Activated T-cell treated with anti-CD3 and anti-CD28 coated beads for 48 hours (primary cell): ENCODE results near the gene PALM.

Experiments
- DNase-seq: peaks from one replicate; pipeline ENCODE4 v3.0.0-alpha.2; 2020; ENCODE audit warnings: low read depth

The PALM gene

DNA sequence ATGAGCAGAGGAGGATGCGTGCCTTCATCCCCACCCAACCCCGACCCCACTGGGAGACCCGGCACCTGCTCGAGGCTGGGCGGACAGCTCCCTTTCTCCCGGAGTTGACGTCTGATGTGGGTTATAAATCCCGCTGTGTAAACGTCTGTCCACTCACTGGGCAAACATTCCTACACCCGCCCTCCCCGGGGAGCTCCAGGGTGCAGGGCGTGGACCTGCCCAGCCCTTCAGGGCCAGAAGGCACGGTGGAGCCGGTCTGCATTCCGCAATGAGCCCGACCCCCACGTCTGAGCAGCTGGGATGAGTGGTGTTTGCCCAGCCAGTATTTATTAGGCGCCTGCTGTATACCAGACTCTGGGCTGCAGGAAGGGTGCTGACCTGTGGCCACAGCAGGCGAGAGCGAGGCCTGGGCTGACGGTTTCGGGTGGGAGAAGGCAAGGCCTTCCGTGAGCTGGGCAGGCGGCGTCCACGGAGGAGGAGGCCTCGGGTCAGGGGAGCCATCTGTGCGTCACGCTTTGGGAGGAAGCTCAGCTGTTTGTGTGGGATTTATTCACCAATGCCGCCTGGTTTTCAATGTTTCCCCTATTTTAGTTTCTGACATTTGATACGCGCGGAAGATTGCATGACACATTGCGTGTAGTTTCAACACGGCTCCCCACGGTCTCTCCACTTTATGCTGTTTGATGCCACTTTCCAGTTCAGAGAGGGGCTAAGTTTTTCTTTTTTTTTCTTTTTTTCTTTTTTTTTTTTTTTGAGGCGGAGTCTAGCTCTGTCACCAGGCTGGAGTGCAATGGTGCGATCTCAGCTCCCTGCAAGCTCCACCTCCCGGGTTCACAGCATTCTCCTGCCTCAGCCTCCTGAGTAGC, 44.1 kb downstream of the PALM start:
- DNase-seq: no peak

DNA sequence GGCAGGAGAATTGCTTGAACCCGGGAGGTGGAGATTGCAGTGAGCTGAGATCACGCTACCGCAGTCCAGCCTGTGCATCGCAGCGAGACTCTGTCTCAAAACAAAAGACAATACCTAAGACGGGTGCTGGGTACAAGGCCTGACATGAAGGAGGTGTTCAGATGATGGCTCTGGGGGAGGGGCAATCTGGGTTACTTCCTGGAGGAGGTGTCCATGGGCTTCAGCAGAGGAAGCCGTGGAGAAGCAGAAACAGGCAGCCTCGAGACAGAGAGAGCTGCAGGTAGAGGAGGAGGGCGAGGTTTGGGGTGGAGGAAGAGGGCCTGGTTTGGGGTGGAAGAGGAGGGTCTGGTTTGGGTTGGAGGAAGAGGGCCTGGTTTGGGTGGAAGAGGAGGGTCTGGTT, 45.8 kb downstream of the PALM start:
- no peak for DNase-seq

DNA sequence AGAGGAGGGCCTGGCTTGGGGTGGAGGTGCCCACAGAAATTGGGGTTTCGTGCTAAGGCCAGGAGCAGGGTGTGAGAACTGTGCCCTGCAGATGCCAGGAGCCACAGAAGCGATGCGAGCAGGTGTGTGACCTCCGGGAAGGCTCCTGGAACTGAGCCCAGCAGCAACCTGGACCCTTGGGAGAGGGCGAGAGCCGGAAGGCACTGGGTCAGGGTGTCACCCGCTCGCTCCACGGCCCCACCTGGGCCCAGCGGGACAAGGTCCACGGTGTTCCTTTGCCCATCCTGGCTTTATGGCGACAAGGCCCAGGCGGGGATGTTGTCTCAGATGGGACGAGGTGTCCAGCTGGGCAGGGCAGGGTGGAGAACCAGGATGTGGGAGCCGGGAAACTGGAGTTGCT, 46.3 kb downstream of the PALM start:
- no peak for DNase-seq

DNA sequence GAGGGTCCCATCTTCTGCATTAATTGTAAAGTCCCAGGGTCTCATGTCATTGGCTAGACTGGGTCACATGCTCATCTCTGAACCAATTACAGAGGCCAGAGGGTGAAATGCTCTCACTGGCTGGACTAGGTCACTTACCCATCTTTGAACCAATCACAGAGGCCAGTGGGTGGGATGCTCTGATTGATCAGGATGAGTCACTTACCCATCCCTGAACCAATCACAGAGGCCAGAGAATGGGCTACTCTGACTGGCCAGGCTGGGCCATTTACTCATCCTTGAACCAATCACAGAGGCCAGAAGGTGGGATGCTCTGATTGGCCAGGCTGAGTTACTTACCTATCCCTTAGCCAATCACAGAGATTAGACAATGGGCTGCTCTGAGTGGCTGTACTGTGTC, 47.5 kb downstream of the PALM start:
- DNase-seq: peak; percentile 18

DNA sequence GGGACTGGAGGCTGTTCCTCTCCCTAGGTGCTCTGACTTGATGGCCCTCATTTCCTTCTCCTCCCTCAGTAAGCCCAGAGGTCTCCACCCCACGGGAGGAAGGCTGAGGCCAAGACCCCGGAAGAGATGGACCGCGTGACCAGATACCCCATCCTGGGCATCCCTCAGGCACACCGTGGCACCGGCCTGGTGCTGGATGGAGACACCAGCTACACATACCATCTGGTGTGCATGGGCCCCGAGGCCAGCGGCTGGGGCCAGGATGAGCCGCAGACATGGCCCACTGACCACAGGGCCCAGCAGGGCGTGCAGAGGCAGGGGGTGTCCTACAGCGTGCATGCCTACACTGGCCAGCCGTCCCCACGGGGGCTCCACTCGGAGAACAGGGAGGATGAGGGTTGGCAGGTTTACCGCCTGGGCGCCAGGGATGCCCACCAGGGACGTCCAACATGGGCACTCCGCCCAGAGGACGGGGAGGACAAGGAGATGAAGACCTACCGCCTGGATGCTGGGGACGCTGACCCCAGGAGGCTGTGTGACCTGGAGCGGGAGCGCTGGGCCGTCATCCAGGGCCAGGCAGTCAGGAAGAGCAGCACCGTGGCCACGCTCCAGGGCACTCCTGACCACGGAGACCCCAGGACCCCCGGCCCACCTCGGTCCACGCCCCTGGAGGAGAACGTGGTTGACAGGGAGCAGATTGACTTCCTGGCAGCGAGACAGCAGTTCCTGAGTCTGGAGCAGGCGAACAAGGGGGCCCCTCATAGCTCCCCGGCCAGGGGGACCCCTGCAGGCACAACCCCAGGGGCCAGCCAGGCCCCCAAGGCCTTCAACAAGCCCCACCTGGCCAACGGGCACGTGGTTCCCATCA, 48.3 kb downstream of the PALM start:
- no peak for DNase-seq

DNA sequence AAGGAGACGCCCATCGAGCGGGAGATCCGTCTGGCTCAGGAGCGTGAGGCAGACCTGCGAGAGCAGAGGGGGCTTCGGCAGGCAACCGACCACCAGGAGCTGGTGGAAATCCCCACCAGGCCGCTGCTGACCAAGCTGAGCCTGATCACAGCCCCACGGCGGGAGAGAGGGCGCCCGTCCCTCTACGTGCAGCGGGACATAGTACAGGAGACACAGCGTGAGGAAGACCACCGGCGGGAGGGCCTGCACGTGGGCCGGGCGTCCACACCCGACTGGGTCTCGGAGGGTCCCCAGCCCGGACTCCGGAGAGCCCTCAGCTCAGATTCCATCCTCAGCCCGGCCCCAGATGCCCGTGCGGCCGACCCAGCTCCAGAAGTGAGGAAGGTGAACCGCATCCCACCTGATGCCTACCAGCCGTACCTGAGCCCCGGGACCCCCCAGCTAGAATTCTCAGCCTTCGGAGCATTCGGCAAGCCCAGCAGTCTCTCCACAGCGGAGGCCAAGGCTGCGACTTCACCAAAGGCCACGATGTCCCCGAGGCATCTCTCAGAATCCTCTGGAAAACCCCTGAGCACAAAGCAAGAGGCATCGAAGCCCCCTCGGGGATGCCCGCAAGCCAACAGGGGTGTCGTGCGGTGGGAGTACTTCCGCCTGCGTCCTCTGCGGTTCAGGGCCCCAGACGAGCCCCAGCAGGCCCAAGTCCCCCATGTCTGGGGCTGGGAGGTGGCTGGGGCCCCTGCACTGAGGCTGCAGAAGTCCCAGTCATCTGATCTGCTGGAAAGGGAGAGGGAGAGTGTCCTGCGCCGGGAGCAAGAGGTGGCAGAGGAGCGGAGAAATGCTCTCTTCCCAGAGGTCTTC, 49.3 kb downstream of the PALM start:
- DNase-seq: no peak

DNA sequence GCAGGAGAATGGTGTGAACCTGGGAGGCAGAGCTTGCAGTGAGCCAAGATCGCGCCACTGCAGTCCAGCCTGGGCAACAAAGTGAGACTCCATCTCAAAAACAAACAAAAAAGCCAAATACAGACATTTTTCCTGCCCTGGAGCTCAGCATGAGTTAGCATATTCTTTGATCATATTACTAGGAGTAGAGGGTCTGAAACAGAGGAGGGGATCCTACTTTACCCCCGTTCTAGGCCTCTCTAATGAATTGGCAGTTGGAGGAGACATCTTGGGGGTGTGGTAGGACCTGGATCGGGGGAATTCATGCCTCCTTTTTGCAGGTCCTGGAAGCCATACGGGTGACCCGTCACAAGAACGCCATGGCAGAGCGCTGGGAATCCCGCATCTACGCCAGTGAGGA, 54.4 kb downstream of the PALM start:
- no peak for DNase-seq

DNA sequence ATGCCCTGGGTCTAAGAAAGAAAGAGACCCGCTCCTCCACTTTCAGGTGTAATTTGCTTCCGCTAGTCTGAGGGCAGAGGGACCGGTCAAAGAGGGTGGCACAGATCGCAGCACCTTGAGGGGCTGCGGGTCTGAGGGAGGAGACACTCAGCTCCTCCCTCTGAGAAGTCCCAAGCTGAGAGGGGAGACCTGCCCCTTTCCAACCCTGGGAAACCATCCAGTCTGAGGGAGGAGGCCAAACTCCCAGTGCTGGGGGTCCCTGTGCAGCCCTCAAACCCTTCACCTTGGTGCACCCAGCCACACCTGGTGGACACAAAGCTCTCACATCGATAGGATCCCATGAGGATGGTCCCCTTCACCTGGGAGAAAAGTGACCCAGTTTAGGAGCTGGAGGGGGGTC, 55.1 kb downstream of the PALM start:
- DNase-seq: no peak

DNA sequence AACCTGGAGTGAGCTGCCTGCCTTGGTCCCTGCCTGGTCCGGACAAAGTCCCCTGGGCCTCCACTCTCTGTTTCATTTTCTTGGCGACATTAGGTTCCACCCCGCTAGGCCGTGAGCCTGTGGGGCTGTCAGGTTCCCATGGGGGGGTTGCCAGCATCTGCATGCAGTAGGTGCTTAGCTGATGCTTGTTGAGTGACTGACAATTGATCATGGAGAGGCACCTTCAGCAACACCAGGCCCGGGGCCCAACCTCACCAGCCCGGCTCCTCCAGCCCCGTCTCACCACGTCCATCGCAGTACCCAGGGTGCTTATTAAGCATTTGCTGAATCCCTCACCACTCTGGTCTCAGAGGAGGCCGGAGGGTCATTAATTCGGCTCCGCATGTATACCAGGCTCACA, 55.6 kb downstream of the PALM start:
- no peak for DNase-seq

DNA sequence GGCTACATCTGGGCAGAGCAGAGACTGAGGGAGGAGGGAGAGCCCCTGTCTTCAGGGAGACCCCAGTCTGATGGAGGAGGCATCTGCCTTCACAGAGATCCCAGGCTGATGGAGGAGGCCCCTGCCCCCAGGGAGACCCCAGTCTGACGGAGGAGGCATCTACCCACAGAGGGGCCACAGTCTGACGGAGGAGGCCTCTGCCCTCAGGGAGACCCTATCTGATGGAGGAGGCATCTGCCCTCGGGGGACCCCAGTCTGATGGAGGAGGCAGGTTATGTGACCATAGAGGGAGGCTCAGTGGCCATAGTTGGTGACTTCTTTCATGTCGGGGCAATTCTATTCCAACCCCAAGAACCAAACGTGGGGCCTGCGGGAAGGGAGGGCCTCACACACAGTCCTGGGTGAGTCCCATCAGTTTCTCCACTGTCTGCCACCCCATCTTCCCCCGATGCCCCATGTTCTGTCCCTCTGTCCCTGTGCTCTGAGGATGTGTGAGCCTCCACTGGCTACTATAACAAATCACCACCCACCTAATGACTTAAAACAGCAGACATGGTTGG, 56.5 kb downstream of the PALM start:
- no peak for DNase-seq

DNA sequence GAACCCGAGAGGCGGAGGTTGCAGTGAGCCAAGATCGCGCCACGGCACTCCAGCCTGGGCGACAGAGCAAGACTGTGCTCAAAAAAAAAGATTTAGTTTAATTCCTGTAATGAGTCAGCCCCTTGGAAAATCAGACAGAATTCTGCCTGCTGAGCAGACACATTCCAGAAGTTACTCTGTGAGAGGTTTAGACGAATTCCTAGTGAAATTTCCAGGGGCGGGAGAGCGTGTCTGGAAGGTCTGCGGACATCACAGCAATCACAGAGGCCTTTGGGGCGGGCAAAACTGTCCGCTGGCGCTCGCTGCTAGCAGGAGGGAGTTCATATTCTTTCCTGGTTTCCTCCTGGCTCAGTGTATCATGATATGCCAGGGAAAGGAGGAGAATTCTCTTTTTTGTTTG, 59.7 kb downstream of the PALM start:
- no peak for DNase-seq

DNA sequence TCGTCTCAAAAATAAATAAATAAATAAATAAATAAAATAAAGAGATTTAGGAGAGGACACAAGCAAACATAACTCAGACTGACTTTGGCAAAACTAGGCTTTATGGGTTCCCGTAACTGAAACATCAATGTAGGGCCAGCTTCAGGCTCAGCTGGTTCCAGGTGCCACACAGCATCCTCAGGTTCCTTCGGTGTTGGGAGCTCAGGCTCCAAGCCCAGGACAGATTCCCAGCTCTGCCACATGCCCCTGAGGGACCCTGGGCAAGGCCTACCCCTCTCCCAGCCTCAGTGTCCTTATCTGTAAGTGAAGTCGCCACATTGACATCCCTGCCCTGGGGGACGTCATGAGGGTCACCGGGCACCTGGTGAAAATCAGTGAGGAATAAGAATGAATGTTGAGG, 60.9 kb downstream of the PALM start:
- DNase-seq: no peak

DNA sequence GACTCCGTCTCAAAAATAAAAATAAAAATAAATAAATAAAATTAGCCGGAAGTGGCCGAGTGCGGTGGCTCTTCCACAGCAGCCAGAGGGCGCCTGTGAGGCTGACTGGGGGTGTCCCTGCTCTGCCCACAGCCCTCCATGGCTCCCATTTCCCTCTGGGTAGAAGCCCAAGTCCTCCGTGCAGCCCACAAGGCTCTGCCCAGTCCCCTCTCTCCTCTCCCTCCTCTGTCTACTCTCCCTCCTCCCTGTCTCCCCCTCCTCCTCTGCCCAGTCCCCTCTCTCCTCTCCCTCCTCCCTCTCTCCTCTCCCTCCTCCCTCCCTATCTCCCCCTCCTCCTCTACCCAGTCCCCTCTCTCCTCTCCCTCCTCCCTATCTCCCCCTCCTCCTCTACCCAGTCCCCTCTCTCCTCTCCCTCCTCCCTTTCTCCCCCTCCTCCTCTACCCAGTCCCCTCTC, 62.6 kb downstream of the PALM start:
- peak; percentile 30 for DNase-seq

DNA sequence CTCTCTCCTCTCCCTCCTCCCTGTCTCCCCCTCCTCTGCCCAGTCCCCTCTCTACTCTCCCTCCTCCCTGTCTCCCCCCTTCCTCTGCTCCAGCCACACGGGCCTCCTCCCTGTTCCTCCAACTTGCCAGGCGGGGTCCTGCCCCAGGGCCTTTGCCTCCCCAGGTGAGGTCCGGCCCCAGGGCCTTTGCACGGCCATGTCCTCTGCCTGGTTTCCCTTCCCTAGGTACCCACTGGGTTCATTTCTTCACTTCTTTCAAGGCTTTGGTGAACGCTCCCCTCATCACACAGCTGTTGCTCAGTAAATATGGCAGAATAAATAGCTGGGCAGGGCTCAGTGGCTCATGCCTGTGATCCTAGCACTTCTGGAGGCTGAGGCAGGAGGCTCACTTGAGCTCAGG, 63.3 kb downstream of the PALM start:
- no peak for DNase-seq

DNA sequence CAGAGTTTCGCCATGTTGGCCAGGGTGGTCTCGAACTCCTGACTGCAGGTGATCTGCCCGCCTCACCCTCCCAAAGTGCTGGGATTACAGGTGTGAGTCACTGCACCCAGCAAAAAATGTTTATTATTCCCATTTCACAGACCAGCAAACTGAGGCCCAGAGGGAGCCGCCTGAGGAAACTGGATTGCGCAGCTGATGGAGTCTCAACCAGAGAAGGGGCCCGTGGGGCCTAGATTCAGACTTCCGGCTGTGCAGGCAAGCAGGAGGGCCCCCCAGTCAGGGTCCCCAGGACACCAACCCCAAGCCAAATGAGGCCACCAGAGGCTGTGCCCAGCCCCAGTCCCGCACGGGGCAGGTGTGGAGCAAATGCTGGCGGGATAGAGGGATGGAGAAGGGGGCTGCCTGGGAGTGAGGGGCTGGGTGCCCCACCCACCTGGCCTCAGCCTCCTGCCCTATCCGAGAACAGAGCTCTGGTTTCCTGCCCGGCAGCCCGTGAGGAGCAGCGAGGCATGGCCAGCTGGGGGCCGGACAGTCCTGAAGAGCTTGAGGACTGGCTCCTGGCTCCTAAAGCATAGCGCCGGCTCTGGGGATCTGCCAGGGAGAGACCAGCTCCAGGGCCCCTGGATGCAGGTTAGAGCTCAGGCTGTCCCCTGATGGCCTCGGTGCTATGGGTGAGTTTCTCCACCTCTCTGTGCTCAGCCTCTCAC, 64.1 kb downstream of the PALM start:
- DNase-seq: no peak

DNA sequence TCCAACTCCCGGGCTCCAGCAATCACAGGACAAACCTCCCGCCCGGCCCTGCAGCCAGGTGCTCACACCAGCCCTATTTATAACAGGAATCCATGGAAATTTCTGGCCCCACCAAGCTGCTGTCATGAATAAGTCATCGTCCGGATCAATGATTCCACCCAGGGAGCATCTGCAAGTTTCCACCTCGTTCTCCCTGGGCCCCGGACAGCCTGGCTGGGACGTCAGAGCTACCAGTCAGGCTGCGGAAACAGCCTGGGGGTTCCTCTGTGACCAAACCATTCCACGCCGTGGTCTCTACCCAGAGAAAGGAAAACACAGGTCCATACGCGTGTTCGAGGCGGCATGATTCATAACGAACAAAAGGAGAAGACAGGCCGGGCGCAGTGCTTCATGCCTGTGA, 67.8 kb downstream of the PALM start:
- no peak for DNase-seq

DNA sequence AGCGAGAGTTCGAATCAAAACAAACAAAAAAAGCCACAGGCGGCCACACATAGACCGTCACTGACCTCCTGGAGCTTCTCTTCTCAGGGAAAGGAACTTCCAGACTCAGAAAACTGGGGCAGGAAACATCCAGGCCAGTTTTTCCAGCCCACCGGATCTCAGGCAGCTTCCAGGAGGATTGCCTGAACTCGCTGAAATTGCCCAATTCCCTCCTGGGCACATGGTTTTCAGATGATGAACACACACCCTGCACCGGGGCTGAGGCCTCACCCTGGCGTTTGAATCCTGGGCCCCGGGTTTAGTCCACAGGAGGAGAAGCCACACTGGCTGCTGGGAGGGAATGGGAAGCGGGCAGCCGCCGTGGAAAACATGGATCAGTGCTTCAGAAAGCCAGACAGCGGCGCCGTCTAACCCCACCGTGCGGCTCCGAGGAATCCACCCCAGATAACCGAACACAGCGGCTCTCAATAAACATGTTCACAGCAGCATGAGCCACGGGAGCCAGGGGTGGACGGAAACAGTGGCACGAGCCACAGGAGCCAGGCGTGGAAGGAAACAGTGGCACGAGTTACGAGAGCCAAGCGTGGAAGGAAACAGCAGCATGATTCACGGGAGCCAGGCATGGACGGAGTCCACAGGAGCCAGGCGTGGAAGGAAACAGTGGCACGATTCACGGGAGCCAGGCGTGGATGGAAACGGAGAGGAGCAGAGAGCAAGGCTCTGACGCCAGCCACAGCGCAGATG, 70.3 kb downstream of the PALM start:
- DNase-seq: no peak

DNA sequence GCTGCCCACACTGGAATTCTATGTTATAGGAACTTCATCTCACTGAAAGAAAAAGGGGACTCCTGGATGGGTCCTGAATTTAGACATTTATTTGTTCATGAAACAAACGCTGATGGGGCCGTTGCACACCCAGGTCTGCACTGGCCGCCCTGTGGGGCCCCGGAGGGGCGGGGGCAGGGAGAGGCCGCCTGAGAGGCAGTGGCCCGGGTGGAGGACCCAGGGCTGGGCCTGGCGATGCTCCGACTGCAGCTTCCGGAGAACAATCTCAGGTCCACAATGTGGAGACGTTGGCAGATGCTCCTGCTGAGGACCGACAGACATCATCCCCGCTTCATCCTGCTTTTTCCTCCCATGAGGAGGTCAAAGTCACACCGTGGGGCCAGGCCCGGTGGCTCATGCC, 72.2 kb downstream of the PALM start:
- DNase-seq: no peak

DNA sequence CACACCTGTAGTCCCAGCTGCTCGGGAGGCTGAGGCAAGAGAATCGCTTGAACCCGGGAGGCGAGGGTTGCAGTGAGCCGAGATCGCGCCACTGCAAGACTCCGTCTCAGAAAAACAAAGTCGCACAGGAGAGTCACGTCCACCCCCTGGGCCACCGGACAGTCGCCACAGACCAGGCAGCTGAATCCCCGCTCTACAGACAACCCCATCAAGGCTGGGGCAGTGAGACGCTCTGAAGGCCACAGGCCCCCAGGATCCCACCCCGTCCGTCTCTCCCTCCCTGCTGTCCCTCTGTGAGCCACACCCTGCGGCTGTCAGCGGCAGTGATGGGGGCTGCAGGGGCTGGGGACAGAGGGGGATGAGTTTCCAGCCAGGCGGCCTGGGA, 73.1 kb downstream of the PALM start:
- no peak for DNase-seq

DNA sequence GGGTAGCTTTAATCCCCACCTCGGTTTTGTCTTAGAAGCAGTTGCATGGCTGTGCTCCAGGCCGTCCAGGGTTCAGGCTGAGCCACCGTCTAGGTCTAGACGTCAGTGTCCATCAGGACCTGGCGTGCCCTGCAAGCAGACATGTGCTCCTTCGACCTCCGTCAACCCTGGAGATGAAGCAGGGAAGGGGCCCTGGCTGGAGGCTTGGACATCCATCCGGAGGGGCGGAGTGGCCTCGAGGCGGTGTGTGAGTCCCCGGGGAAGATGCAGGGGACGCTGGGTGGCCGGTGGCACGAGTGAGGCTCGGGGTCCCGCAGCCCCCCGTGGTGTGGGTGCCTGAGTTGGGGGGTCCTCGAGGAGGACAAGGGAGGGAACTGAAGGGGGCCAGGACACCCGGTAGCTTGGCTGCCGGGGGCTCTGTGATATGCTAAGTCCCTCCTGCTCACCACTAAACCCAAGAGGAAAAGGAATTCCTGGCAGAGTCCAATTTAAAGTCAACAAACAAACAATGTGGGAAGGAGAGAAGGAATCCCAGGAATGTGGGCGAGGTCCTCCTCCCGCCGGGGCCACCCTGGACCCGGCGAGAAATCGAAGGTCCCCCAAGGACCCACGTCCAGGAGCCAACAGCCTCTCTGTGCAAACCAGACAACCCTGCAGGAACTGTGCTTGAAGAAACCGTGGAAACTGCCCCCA, 73.6 kb downstream of the PALM start:
- no peak for DNase-seq
